Left cardiac atrium (tissue), 4 donors: Measurements from ENCODE around the gene PTBP1. TPM values are rescaled to one million over a fixed set of nuclear protein-coding genes. Genes with fewer than 3 reads are reported as not detected.
A peak's percentile ranks its signal among the peaks of the same experiment; 100 is the strongest.

Source experiments
- ATAC-seq, 2 donors: fragments of 200-7000 bp; cut with Tn5 transposase; one replicate each; pipeline ENCODE4 v1.9.1; 2020; ENCODE audit warnings: mild to moderate bottlenecking in 2 of 2, moderate library complexity in 2 of 2
- DNase-seq: peaks from one replicate; pipeline ENCODE4 v3.0.0-alpha.2; 2020
- intact Hi-C, 2 donors: fragments of 100-400 bp; cut with DNase I; formaldehyde crosslinking; loops; one replicate each; pipeline versions ENCODE4 v1.14.1 to v1.15.1; 2022 to 2023
- microRNA-seq, 2 donors: library from miRNA; unstranded; fragments of <30 nt; microRNA quantifications; one replicate each; pipeline ENCODE4 v1.2.0, GENCODE V29; 2020
- total RNA-seq, 2 donors: library from RNA; stranded (reverse); fragmentation: NEBNext Ultra II Directional; extraction: Animal tissue kit (Norgen Biotek cat#: 25700); gene quantifications; one replicate each; pipeline ENCODE4 v1.2.1, GENCODE V29; 2021
- donor health status: DM: no; HTN: yes; CAD: no.
- donor health status: DM: no; HTN: yes; CAD: no; lungs with severe emphysema.
- donor health status: DM: yes; HTN: yes; CAD: no.
- donor health status: Dilated cardiomyopathy.

The PTBP1 gene
- total RNA-seq, 2 donors from 2014 or later = 90.1 to 131 TPM

GRCh38 chr19:858868-859843 is 61.9 kb downstream of the PTBP1 start, which contains the start of gene CFD:
Gene CFD, plus strand, starts transcription at chr19:859664. Its CDS starts 26 bp downstream, at chr19:859690.
- peak; percentile 71 for DNase-seq
- ATAC-seq = peak; percentile 47 to 71
- intact Hi-C loops = loop anchor here (10.0 kb wide), 2 partner anchors 84 to 126 kb away; partner anchors contain the start of gene WDR18 (in 1 of the 2)

GRCh38 chr19:861141-861755 is 64.0 kb downstream of the PTBP1 start:
- DNase-seq (no peak), ATAC-seq (no peak)
- intact Hi-C loops = loop anchor here (5.0 kb wide), 1 partner anchor 56 kb away; the partner anchor contains the start of gene KISS1R (in 2 of the 2)

Small RNA genes within 50 kb of the gene (microRNA-seq; reads per million reads assigned to microRNA genes)
- gene MIR3187 = 0.82 to 2.0 reads per million in 2 donors
- gene MIR4745 = 1.1 to 1.2 reads per million in 2 donors

Other genes starting within 250 kb of the PTBP1 start
- gene BSG, start 224.9 kb upstream of the PTBP1 start, total RNA-seq = 1,000 to 10,000 TPM in 1 of 2 donors, 100 to 1,000 TPM in 1; 847 to 1,152 TPM
- gene HCN2, start 207.6 kb upstream of the PTBP1 start, total RNA-seq = 1 to 10 TPM; 4.3 to 10.0 TPM
- 10 to 100 TPM; 33.7 to 43.6 TPM for gene POLRMT, start 163.9 kb upstream of the PTBP1 start, total RNA-seq
- under 1 TPM in 1 of 2 donors, not detected in 1; 0.44 TPM for gene FGF22, start 157.6 kb upstream of the PTBP1 start, total RNA-seq
- 10 to 100 TPM; 19.2 to 35.9 TPM for gene RNF126, start 134.2 kb upstream of the PTBP1 start, total RNA-seq
- 100 to 1,000 TPM in 1 of 2 donors, 10 to 100 TPM in 1; 33.5 to 118 TPM for gene FSTL3, start 121.1 kb upstream of the PTBP1 start, total RNA-seq
- not detected for gene PRSS57, start 102.0 kb upstream of the PTBP1 start, total RNA-seq
- 10 to 100 TPM; 48.9 to 49.7 TPM for gene PALM, start 88.5 kb upstream of the PTBP1 start, total RNA-seq
- under 1 TPM in 1 of 2 donors, not detected in 1; 0.18 TPM for gene MISP, start 46.3 kb upstream of the PTBP1 start, total RNA-seq
- under 1 TPM; 0.21 to 0.27 TPM for gene PLPPR3, start 24.5 kb downstream of the PTBP1 start, total RNA-seq
- under 1 TPM in 1 of 2 donors, not detected in 1; 0.18 TPM for gene AZU1, start 30.4 kb downstream of the PTBP1 start, total RNA-seq
- not detected for gene PRTN3, start 43.5 kb downstream of the PTBP1 start, total RNA-seq
- 1 to 10 TPM; 1.5 to 2.4 TPM for gene ELANE, start 54.9 kb downstream of the PTBP1 start, total RNA-seq
- gene CFD, start 62.2 kb downstream of the PTBP1 start, total RNA-seq = 100 to 1,000 TPM; 277 to 861 TPM
- gene MED16, start 95.7 kb downstream of the PTBP1 start, total RNA-seq = 10 to 100 TPM; 25.4 to 27.4 TPM
- not detected for gene RNU6-9, start 96.0 kb downstream of the PTBP1 start, total RNA-seq
- gene R3HDM4, start 115.8 kb downstream of the PTBP1 start, total RNA-seq = 10 to 100 TPM; 18.3 to 31.6 TPM
- not detected for gene KISS1R, start 119.9 kb downstream of the PTBP1 start, total RNA-seq
- gene ARID3A, start 128.6 kb downstream of the PTBP1 start, total RNA-seq = 1 to 10 TPM; 5.3 to 5.8 TPM
- gene WDR18, start 186.9 kb downstream of the PTBP1 start, total RNA-seq = 10 to 100 TPM; 16.2 to 17.2 TPM
- gene GRIN3B, start 203.0 kb downstream of the PTBP1 start, total RNA-seq = under 1 TPM in 1 of 2 donors, not detected in 1; 0.06 TPM
- 100 to 1,000 TPM; 110 to 144 TPM for gene TMEM259, start 223.7 kb downstream of the PTBP1 start, total RNA-seq
- gene RNU6-2, start 224.1 kb downstream of the PTBP1 start, total RNA-seq = not detected
- 10 to 100 TPM; 74.4 to 83.8 TPM for gene CNN2, start 229.2 kb downstream of the PTBP1 start, total RNA-seq
- 10 to 100 TPM in 1 of 2 donors, 1 to 10 TPM in 1; 7.7 to 10.0 TPM for gene ABCA7, start 242.7 kb downstream of the PTBP1 start, total RNA-seq